GM21619 (cell line): Measurements from ENCODE around the gene IBA57.

Experiments
- ATAC-seq: cut with Tn5 transposase; IDR thresholded peaks from one replicate; pipeline ENCODE4 v1.9.1; 2021; ENCODE audit not compliant: unreplicated experiment

The IBA57 gene

DNA sequence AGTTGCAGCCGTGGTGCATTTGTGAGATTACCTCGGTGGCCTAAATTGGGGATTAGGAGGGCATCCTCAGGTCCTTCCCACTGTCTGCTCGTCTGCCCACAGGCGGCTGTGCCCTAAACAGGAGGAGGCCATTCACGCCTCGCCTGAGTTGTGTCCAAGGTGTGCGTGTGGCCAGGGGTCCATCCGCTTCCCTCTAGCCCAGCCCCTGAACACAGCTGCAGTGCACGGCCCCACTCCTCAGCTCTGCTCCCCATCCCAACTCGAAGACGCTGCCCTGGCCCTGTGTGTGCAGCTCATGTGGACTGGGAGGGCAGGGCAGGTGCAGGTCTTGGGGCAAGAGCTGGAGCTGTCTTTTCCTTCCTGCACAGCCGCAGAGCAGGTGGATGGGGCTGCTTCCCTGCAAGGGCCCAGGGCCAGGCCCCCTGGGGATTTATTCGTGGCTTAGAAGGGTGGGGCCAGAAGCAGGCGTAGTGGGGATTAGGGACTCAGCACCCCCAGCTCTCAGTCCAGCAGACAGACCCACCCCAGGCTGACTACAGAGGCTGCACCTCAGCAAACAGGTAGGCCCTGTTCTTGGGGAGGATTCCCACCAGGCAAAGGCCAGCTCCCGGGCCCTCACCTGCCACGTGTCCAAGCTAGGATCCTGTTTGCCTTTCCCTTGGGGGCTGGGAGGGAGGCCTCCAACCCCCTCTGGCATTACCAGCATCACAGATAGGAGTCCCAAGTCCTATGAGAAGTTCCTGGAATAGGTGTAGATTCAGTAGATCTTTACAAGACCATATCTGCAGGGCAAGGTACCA, 21.2 kb upstream of the IBA57 start:
- ATAC-seq: no peak

DNA sequence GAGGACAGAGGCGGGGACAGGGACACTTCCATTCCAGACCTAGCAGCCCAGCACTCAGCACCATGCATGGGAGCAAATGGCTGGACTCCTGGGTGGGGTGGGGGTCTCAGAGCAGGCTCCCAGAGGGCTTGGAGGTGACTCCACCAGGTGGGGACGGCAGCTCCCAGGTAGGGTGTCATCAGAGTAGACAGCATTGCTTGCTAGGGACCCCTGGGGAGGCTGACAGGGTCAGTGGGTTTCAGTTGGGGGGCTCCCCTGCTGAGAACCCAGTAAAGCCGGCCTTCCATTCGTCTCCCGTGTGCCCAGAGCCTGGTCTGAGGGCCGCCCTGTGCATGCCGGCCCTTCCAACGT, 20.6 kb upstream of the IBA57 start:
- no peak for ATAC-seq

DNA sequence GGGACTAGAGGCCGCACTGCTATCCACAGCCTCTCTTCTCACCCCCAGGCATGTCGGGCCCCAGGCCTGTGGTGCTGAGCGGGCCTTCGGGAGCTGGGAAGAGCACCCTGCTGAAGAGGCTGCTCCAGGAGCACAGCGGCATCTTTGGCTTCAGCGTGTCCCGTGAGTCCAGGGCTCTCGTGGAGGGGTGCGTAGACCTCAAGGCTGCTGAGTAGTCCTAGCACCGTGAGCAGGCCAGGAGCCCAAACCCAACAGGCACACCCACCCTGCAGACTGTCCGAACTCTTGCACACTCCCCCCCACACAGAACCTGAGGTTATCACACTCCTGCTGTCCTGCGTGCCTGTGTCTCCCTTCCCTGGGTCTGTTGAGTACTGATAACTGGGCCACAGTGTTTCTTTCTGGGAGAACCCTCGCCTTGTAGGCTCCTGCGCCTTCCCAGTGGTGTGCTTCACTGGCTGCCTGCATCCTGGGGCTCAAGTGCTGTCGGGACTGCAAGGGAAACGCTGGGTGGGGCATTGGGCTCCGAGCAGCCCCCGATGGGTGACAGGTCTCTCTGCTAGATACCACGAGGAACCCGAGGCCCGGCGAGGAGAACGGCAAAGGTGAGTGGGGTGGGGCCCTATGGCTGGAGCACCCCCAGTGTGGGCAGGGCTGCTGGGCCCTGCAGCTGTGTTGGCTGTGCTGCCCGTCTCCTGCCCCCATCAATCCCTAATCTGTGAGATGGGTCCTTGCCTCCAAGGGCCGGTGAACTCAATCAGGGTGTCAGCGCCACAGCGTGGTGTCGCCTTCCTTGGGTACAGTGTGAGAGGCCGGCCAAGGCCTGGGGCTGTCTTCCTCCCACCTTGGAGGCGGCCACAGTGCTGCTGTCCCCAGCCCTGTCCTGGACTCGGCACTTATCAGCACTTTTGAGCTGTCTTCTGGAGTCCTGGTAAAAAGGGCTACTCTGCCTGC, 19.9 kb upstream of the IBA57 start:
- ATAC-seq: no peak

DNA sequence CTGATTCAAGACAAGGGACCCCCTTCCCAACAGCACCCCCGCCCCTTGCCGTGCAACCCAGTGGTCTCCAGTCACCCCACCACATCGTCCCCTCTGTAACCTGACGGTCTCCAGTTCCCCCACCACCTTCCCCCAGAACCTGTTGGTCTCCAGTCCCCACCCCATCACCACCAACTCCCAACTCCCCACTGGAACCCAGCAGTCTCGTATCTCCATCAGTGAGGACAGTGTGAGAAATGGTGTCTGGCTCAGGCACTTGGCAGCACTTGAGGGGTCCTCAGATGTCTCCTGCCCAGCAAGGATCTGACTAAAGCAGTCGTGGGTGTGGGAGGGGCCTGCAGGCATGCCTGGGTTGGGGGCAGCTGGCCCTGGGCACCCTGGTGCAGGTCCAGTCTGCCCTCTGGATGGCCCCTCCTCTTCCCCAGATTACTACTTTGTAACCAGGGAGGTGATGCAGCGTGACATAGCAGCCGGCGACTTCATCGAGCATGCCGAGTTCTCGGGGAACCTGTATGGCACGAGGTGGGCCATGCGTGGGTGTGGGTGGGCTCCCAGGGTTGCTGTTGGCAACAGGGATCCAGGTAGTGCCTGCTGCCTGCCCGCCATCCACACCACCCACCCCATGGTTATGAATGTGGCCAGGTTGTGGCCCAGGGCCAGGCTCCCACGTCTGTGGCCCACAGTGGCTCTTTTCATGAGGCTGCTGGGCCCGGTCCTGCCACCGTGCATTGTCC, 19.0 kb upstream of the IBA57 start:
- no peak for ATAC-seq

DNA sequence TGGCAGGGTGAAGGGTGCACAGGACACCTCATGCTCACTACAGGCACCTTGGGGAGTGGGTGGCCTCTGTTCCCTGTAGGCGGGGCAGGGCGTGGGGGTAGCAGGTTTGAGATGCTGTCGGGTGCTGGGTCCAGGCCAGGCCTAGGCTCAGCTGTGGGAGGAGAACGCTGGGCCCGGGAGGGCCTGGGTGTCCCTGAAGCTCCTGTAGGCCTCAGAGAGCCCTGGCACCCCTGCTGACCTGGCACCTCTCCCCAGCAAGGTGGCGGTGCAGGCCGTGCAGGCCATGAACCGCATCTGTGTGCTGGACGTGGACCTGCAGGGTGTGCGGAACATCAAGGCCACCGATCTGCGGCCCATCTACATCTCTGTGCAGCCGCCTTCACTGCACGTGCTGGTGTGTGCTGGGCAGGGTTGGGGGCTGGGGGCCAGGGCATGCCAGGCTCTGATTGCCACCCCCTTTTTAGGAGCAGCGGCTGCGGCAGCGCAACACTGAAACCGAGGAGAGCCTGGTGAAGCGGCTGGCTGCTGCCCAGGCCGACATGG, 18.4 kb upstream of the IBA57 start:
- no peak for ATAC-seq

DNA sequence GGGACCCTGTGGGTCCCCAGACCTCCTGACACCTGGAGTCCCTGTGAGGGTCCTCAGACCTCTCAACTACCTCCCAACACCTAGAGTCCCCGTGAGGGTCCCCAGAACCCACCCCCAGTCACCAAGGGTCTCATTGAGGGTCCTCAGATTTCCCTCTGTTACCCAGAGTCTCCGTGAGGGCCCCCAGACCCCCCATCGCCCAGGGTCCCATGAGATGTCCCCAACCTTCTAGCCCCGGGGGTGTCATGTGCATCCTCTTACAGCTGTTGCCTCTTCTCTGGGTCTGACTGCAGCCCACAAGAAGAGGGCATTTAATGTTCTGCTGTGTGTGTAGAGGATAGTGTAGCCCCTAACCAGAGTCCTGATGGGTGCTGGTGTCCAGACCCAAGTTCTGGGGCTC, 17.8 kb upstream of the IBA57 start:
- no peak for ATAC-seq

DNA sequence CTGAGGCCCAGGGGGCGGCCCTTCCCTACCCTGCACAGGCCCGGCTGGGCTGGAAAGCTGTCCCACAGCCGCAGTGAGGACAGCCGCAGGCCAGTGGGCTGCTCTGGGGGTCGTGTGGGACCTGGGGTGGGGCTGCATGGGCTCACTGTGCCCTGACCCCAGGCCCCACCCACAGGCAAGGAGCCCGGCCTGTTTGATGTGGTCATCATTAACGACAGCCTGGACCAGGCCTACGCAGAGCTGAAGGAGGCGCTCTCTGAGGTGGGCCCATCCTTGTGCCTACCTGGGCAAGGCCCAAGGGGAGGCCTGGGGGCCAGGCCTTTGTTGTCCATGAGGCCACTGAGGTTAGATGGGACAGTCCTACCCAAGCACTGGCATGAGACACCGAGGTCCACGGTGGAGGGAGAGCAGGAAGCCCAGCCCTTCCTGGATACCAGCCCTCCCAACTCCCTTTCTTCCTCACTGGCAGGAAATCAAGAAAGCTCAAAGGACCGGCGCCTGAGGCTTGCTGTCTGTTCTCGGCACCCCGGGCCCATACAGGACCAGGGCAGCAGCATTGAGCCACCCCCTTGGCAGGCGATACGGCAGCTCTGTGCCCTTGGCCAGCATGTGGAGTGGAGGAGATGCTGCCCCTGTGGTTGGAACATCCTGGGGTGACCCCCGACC, 17.3 kb upstream of the IBA57 start:
- no peak for ATAC-seq

DNA sequence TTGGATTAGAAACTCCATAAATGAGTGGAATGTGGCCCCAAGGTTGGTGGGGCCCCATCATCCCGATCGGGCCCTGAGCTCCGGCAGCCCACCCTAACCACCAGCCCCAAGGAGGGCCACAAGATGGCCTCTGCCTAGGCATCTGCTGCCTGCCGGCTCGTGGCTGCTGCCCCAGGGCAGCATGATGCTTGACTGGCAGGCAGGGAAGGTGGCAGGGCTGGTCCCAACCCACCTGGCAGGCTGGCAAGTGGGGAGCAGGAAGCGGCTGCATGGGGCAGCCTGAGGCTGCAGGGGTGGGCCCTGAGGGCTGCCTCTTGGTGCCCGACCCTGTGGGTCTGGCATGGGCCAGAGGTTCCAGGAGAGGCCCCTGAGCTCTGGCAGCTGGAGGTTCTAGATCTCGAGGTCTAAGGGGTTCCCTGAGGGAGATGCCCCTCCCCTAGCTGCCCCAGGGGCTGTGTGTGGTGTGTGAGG, 16.6 kb upstream of the IBA57 start:
- no peak for ATAC-seq

DNA sequence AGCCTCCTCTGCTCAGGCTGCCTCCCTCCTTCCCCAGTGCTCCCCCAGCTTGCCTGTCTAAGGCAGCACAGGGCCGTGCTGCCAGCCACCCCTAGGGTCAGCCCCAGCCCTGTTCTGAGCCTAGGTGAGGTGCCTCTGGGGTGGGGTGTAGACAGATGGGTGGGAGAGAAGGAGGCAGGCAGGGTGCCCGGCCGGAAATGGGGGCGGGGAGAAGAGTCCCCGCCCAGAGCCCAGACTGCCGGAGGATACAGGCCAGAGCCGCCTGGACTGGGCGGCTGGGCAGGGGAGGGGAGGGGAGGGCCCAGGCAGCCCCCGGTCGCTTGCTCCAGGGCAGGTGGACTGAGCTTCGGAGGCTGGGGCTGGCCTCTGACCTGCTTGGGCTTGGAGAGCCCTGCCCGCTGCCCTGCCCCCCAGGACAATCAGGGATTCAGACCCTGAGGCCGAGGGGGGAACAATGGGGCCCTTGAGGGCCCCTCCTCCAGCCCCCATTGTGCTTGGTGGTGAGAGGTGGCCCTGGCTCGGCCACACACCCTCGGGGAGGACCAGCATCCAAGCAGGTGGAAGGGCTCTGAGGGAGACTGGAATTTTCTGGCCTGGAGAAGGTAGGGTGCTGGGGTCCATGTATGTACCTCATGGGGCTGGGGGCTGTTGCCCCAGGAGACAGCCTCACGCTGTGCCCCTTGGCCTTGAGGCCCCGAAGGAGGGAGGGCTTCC, 16.0 kb upstream of the IBA57 start, which contains the start of gene GJC2:
GJC2 (plus strand) TSS at position 525 of the 714 bp plus-strand sequence. CDS start 7,829 bp downstream, outside the sequence.
- ATAC-seq: no peak

DNA sequence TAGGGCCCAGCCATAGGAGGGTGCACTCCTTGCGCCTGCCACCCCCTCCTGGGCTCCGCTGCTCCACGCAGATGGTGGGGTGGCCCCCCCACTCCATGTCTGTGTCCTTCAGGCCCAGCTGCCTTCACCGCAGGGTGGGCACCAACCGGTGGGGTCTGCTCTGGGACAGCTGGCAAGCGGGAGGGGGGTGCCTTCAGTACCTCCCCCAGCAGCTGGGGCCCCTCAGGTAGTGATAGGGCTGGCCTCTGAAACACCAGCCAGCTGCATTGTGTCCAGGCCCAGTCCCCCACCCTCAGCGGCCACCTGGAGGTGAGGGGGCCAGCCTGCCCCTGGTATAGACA, 15.5 kb upstream of the IBA57 start:
- no peak for ATAC-seq

DNA sequence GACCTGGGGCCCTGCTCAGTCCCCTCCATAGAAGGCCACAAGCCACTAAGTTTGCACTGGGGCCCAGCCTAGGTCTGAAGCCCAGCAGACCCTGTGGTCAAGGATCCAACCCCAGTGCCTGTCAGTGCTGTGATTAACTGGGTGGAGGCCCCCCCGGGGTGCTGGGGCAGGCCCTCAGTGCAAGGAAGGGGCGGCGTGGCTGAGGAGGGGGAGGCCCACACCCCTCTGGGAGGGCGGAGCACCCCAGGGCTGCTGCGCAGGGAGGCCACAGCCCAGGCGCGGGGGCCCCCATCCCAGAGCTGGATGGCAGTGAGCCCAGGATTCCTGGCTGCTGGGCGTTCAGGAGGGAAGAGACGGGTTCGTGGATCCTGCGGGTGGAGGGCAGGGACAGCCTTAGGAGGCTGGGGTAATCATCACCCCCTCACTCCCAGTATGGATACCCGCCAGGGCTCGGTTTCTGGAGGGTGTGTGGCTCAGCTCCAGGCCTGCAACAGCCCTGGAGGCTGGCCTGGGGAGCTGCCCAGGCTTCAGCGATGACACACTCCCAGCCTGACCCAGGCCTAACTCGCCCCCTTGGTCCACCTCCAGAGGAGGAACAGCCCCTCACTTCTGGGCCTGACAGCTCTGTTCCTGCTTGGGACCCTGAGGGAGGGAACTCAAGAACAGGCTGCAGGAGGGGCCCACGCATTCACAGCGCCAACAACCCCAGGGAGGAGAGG, 15.0 kb upstream of the IBA57 start:
- no peak for ATAC-seq

DNA sequence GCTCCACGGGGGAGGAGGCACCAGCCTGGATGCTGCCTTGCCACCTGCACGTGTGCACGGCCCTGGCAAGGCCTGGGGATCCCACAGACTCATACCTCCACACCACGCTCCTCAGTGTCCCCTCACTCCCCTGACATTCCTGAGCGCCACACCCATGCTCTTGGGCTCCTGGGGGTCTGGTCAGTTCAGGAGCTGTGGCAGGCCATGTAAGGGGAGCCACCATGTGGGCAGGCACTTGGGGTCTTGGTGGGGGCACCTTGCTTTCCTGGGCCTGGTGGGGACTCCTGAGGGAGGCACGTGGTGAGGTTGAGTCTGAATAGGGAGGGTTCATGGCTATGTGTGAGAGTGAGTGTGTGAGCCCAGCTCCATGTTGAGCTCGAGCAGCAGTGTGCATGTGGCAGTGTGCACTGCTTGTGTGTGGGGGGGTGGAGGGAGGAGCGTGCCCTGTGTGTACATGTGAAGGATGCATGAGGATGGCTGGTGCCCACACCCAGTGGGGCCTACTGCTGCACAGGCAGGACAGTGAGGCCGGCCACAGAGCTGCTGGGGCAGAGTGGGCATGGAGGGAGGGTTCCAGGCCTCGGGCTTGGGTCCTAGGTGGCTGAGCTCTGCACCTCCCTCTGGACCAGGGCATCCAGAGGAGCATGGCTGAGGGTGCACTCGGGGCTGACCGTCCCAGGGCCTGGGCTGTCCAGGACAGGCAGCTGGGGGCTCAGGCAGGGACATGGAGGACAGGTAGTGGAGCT, 14.3 kb upstream of the IBA57 start:
- ATAC-seq: no peak

DNA sequence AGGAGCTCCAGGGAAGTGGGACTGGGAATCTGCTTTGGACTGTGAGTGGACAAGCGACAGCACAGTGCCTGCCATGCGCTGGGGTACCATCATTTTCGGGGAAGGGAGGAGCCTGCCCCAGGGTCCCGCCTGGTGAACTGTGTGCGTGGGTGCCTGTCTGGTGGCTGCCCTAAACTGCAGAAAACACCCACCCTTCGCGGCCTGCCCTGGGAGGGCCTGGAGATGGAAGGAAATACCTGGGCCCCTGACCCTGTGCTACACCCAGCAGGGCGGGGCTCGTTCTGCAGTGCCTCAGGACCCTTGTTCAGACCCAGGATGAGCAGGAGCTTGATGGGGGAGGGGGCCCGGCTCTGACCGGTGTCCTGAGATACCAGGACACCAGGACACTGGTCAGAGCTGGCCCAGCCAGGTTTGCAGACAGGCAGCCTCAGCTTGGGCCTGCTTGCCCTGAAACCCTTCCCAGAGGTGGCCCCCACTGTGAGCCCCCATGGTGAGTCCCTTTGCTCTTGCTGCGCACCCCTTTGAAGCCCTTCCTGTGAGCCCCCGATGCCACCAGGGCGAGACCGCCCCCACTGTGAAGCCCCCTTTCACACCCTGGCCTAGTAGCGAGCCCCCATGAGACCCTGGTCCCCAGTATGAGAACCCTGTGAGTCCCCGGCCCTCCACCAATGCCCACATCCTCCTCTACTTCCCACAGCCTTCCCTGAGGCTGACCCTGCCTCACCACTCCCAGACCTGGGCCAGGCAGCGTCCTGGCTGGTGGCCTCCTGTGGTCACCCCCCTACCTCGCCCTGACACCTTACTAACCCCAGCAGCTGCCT, 13.3 kb upstream of the IBA57 start:
- no peak for ATAC-seq

DNA sequence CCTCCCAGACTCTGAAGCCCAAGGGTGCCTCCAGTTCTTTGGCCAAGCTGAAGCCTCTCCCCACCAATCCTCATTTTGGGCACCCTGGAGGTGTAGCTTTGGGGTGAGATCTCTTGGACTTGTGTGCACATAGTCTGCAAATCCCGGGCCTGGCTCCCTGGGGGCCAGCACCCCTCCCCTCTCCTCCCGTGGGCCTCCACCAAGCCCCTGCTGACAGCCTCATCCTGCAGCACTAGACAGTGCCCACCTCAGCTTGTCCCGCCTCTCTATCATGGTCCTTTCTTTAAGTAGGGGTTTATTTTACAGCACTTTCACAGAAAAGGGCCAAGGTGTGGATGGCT, 12.7 kb upstream of the IBA57 start:
- no peak for ATAC-seq

DNA sequence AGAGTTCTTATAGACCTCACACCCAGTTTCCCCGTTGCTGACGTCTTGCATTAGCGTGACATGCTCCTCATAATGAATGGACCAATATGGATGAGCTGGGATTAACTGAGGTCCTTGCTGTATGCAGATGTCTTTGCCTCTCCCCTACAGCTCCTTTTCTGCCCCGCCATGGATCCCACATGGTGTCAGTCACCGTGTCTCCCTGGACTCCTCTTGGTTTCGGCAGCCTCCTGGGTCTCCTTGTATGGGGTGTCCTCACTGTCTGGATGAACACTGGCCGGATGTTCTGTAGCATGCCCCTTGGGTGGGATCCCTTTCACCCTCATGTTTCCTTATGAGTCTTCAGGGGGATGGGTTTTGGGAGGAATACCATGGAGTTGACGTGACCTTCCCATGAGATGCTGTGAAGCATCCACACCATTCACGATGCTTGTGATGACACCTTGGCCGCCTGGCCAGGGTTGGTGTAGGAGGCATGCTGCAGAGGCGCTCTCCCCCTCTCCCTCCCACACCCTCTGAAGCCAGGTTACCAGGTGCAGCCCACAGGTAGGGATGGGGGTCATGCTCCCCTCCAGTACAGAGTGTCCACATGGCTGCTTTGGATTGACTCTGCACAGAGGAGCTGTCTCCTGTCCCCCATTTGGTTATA, 11.5 kb upstream of the IBA57 start:
- ATAC-seq: no peak

DNA sequence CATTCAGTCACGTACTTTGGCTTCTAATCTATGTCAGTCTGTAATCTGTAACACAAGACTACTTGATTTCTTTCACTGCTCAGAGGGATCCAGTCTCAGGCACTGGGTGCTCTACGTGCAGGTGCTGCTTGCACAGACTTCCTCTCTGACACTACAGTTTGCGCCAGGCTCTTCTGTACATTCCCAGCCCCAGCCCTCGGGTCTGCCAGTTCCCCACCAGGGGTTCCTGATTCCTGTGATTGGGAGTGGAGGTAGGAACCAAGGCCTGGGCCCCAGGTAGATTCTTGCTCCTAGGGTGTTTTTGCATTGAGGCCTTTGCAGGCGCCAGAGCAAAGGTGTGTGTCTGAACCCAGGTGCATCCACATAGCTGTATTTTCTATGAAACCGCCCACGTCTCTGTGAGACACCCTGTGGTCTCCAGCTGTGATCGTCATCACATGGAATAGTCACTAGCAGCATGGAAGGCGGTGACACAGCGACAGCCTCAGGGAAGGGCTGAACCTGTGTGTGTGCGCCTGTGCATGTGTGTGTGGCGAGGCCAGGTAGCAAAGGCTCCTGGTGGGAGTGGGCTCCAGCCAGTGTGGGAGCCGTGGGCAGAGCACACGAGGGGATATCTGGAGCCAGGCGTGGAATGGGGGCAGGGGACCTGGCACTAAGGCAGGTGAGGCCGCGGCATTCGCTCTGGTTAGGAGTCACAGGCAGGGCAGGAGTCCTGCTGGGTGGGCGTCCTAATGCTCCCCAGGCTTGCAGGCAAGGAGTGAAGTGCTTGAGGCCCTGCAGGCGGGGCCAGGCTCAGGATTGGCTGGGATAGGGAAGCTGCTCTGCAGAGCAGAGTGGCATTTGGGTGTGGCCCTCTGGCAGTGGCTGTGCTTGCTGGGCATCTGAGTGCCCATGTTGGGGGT, 10.7 kb upstream of the IBA57 start:
- ATAC-seq: no peak
